ENCODE results near the gene RPL18A.
"Not testable (repeated sequence)": the region's sequence is repeated elsewhere in the genome, so short reads cannot be mapped to it uniquely, and the experiment has no call there.

Gene RPL18A

GRCh38 chr19:17866964-17867486 is 7.3 kb downstream of the RPL18A start:
- DNase-seq (ENCODE audit: low read depth in 2 of 2) = no peak

GRCh38 chr19:17868669-17869068 is 9.0 kb downstream of the RPL18A start:
- DNase-seq (ENCODE audit: low read depth in 2 of 2) = no peak

- DNase-seq (ENCODE audit: low read depth in 2 of 2) = no peak
These were observed 9.5 kb downstream of the RPL18A start for GRCh38 chr19:17869114-17869608.

- no peak for DNase-seq (ENCODE audit: low read depth in 2 of 2)
These were observed 11.5 kb downstream of the RPL18A start for GRCh38 chr19:17871032-17871877.

GRCh38 chr19:17871878-17872250 is 12.2 kb downstream of the RPL18A start, which contains the start of gene SLC5A5:
Gene SLC5A5, plus strand, starts transcription at chr19:17871945. Its CDS starts 375 bp downstream, at chr19:17872320.
- DNase-seq (ENCODE audit: low read depth in 2 of 2) = no peak

- DNase-seq (ENCODE audit: low read depth in 2 of 2) = no peak
These were observed 12.7 kb downstream of the RPL18A start for GRCh38 chr19:17872251-17873001.

- peak; percentile 33 to 58 for DNase-seq (ENCODE audit: low read depth in 2 of 2)
These were observed 14.4 kb downstream of the RPL18A start for GRCh38 chr19:17873786-17874757.

GRCh38 chr19:17874758-17875135 is 15.0 kb downstream of the RPL18A start:
- no peak for DNase-seq (ENCODE audit: low read depth in 2 of 2)

- DNase-seq (ENCODE audit: low read depth in 2 of 2) = no peak
These were observed 18.0 kb downstream of the RPL18A start for GRCh38 chr19:17877696-17878095.

GRCh38 chr19:17879466-17879865 is 19.8 kb downstream of the RPL18A start:
- no peak for DNase-seq (ENCODE audit: low read depth in 2 of 2)

GRCh38 chr19:17881701-17882100 is 22.0 kb downstream of the RPL18A start:
- DNase-seq (ENCODE audit: low read depth in 2 of 2) = no peak

GRCh38 chr19:17883627-17884410 is 24.1 kb downstream of the RPL18A start:
- no peak for DNase-seq (ENCODE audit: low read depth in 2 of 2)

GRCh38 chr19:17886515-17886914 is 26.8 kb downstream of the RPL18A start:
- DNase-seq (ENCODE audit: low read depth in 2 of 2) = no peak

GRCh38 chr19:17887221-17887620 is 27.5 kb downstream of the RPL18A start:
- DNase-seq (ENCODE audit: low read depth in 2 of 2) = not testable (repeated sequence)

- DNase-seq (ENCODE audit: low read depth in 2 of 2) = no peak
These were observed 28.6 kb downstream of the RPL18A start for GRCh38 chr19:17888260-17888659.

- no peak for DNase-seq (ENCODE audit: low read depth in 2 of 2)
These were observed 30.0 kb downstream of the RPL18A start for GRCh38 chr19:17889609-17890214.

- no peak for DNase-seq (ENCODE audit: low read depth in 2 of 2)
These were observed 34.1 kb downstream of the RPL18A start for GRCh38 chr19:17893766-17894165.

- no peak for DNase-seq (ENCODE audit: low read depth in 2 of 2)
These were observed 43.0 kb downstream of the RPL18A start for GRCh38 chr19:17902701-17903100.

- DNase-seq (ENCODE audit: low read depth in 2 of 2) = no peak
These were observed 48.5 kb downstream of the RPL18A start for GRCh38 chr19:17908244-17908643.

Measured in stimulated activated CD4-positive, alpha-beta T cell treated with anti-CD3 and anti-CD28 coated beads, Interleukin-1b, Interleukin-23, amount 100 ng/mL, for 1 hour (primary cell).